Fibroblast of lung (primary cell): ENCODE data around the gene MRPL55. TPM values are rescaled to one million over a fixed set of nuclear protein-coding genes. Genes with fewer than 3 reads are reported as not detected.

ENCODE experiments used
- DNase-seq, 2 donors: peaks; one replicate each; pipeline versions ENCODE4 v3.0.0 to v3.0.0-alpha.2; 2010; ENCODE audit warnings: low read depth in 2 of 2
- H2AFZ ChIP-seq: 2 replicates; pipeline ENCODE4 v1.5.1; 2012; ENCODE audit warnings: low read length, control low read depth, inconsistent platforms
- H3K27ac ChIP-seq: 2 replicates; pipeline ENCODE4 v1.5.1; 2011; ENCODE audit warnings: low read length, control low read depth; ENCODE audit not compliant: insufficient read depth
- H3K27me3 ChIP-seq: 2 replicates; pipeline ENCODE4 v1.5.1; 2011; ENCODE audit warnings: mild to moderate bottlenecking, low read length; ENCODE audit not compliant: control insufficient read depth, insufficient read depth
- H3K36me3 ChIP-seq: 2 replicates; pipeline ENCODE4 v1.5.1; 2011; ENCODE audit warnings: low read length; ENCODE audit not compliant: control insufficient read depth, insufficient read depth
- H3K4me1 ChIP-seq: 2 replicates; pipeline ENCODE4 v1.5.1; 2011; ENCODE audit warnings: low read length; ENCODE audit not compliant: control insufficient read depth, insufficient read depth; ENCODE audit errors: extremely low read depth
- H3K4me2 ChIP-seq: 2 replicates; pipeline ENCODE4 v1.5.1; 2011; ENCODE audit warnings: low read length, control low read depth; ENCODE audit not compliant: insufficient read depth; ENCODE audit errors: extremely low read depth
- H3K4me3 ChIP-seq, 4 experiments: fragments of 200-600 bp in 1 of 4; sonication (generic) in 1 of 4; replicated peaks in 1 of 4; 2 replicates each; pipeline ENCODE4 v1.5.1; 2011 to 2016; ENCODE audit warnings: low read length in 4 of 4, low read depth in 3 of 4, mild to moderate bottlenecking in 3 of 4, control low read depth in 2 of 4, inconsistent platforms in 1 of 4, mixed read lengths in 1 of 4; ENCODE audit not compliant: insufficient read depth in 1 of 4; ENCODE audit errors: control extremely low read depth in 1 of 4
- H3K79me2 ChIP-seq: 2 replicates; pipeline ENCODE4 v1.5.1; 2012; ENCODE audit warnings: mild to moderate bottlenecking, low read length, inconsistent platforms; ENCODE audit not compliant: control insufficient read depth, insufficient read depth
- H3K9ac ChIP-seq: 2 replicates; pipeline ENCODE4 v1.5.1; 2011; ENCODE audit warnings: mild to moderate bottlenecking, low read length, control low read depth; ENCODE audit not compliant: insufficient read depth
- H3K9me3 ChIP-seq: 2 replicates; pipeline ENCODE4 v1.5.1; 2012; ENCODE audit warnings: low read depth, low read length; ENCODE audit not compliant: control insufficient read depth, insufficient read depth
- H4K20me1 ChIP-seq: 2 replicates; pipeline ENCODE4 v1.5.1; 2011; ENCODE audit warnings: low read length; ENCODE audit not compliant: control insufficient read depth, insufficient read depth; ENCODE audit errors: extremely low read depth
- EZH2 ChIP-seq: IDR thresholded peaks from 2 replicates; pipeline ENCODE4 v1.5.1; 2012; ENCODE audit warnings: low read length, control low read depth, mild to moderate bottlenecking; ENCODE audit errors: missing control alignments
- polyA plus RNA-seq, 2 donors: library from polyadenylated mRNA; depleted of rRNA in 1 of 2; stranded (reverse) in 1 of 2; unstranded in 1 of 2; fragments of >200 nt; gene quantifications; 2 replicates each; pipeline ENCODE4 v1.2.1, GENCODE V29; 2011 to 2012; ENCODE audit warnings: missing spikeins in 1 of 2
- total RNA-seq: library from RNA; depleted of rRNA; stranded (reverse); fragments of >200 nt; gene quantifications from 2 replicates; pipeline ENCODE4 v1.2.1, GENCODE V29; 2014
- TF ChIP-seq, protein P1 (sequence below), 2 donors: IDR thresholded peaks in 1 of 2; conservative IDR thresholded peaks in 1 of 2; 1 replicate in 1 of 2; 2 replicates in 1 of 2; pipeline ENCODE4 v1.5.1; 2011 to 2012; ENCODE audit warnings: low read length in 2 of 2, control low read depth in 1 of 2, inconsistent platforms in 1 of 2, low read depth in 1 of 2, mild to moderate bottlenecking in 1 of 2

MRPL55 gene
- total and polyA plus RNA-seq, 2 donors (not counting 1 experiment from before 2014, with no cell fraction given), result 39.5 to 51.7 TPM

DNA sequence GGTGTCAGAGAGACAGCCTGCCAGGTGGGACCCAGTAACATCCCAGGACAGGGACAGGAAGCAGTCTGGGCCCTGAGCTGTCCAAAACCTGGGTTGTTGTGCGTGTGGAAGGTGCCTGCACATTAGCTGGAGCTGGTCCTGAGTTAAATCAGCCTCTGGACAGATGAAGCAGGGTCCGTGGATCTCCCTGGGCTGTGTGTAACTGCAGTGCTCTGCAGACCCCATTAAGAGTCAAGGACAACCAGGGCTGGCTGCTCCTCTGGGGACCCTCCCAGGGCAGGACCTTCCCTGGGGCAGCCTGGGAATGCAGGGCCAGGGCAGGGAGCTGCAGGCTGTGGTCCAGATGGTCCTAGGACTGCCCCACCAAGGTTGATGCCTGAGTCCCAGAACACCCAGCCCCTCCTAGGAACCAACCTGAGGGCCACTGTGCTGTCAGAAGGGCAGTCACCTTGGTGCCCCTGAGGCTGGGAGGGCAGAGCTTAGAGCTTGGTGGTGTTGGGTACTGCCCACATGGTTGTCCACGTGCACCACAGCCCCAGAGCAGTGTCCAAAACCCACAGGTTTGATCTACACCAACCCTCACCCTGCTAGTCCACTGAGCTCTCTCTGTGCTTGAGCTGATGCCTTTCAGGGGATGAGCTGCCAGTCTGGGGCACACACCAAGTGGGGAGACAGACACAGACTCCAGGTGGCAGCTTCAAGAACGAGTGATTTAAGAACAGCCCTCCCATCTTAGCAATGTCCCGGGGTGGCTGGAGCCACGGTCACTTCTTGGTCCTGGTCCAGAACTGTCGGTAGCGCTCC, 2.9 kb downstream of the MRPL55 start:
- Histone ChIP-seq H2AFZ (no peak overlapping the region), H3K9ac (no peak overlapping the region), H3K4me3 (no peak overlapping the region), H3K27me3 (no peaks in the 10 kb centered on the region), H4K20me1 (no peaks in the 10 kb centered on the region), H3K4me1 (no peaks in the 10 kb centered on the region), H3K36me3 (peaks cover 10% of the 10 kb centered on the region), H3K4me2 (no peak overlapping the region), H3K79me2 (peaks cover 20% of the 10 kb centered on the region), H3K9me3 (no peaks in the 10 kb centered on the region), H3K27ac (no peak overlapping the region)
- TF ChIP-seq, protein P1, sequence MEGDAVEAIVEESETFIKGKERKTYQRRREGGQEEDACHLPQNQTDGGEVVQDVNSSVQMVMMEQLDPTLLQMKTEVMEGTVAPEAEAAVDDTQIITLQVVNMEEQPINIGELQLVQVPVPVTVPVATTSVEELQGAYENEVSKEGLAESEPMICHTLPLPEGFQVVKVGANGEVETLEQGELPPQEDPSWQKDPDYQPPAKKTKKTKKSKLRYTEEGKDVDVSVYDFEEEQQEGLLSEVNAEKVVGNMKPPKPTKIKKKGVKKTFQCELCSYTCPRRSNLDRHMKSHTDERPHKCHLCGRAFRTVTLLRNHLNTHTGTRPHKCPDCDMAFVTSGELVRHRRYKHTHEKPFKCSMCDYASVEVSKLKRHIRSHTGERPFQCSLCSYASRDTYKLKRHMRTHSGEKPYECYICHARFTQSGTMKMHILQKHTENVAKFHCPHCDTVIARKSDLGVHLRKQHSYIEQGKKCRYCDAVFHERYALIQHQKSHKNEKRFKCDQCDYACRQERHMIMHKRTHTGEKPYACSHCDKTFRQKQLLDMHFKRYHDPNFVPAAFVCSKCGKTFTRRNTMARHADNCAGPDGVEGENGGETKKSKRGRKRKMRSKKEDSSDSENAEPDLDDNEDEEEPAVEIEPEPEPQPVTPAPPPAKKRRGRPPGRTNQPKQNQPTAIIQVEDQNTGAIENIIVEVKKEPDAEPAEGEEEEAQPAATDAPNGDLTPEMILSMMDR (conservative IDR thresholded peaks at IDR 0.05 in 1 of 2, IDR thresholded peaks at IDR 0.05 in 1 of 2; ENCODE audit: low read depth in 1 of 2, low read length in 2 of 2), result no peak
- no peak for TF ChIP-seq EZH2
- DNase-seq, result no peak

DNA sequence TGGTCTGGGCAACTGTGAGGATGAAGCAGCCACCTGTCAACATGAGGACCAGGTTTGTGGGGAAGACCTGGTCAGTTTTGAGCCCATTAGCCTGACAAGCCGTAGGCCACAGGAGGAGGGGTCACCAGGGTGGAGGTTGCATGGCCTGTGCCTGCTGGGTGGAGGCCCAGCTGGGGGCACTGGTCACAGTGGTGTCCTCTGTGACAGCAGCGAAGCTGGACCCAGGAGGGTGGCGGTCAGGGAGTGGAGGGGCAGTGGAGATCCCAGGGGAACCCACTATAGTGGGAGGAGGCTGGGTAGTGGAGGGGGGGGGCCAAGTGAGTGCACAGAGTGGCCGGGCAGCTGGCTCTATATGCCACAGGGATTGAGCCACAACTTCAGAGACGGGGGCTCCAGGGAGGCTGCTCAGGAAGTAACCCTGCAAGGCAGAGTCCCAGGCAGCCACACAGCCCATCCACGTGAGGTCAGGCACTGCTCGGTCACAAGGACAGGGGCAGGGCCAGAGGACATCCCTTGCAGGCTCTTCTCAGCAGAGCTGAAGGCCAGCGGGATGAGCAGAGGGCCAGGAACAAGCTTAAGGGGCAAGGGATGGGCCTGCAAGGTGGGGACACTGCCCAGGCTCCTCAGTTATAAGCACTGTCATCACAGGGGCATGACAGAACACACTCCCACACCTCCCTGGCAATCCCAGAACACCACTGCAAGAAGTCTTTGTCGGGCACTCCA, 3.7 kb downstream of the MRPL55 start:
- Histone ChIP-seq H3K9me3 (no peaks in the 10 kb centered on the region), H3K27me3 (no peaks in the 10 kb centered on the region), H3K4me1 (no peaks in the 10 kb centered on the region), H3K79me2 (peaks cover 24% of the 10 kb centered on the region), H3K9ac (no peak overlapping the region), H3K4me3 (no peak overlapping the region), H3K4me2 (no peak overlapping the region), H4K20me1 (no peaks in the 10 kb centered on the region), H3K36me3 (peaks cover 16% of the 10 kb centered on the region), H3K27ac (no peak overlapping the region), H2AFZ (no peak overlapping the region)
- TF ChIP-seq EZH2, result no peak
- DNase-seq, result no peak

DNA sequence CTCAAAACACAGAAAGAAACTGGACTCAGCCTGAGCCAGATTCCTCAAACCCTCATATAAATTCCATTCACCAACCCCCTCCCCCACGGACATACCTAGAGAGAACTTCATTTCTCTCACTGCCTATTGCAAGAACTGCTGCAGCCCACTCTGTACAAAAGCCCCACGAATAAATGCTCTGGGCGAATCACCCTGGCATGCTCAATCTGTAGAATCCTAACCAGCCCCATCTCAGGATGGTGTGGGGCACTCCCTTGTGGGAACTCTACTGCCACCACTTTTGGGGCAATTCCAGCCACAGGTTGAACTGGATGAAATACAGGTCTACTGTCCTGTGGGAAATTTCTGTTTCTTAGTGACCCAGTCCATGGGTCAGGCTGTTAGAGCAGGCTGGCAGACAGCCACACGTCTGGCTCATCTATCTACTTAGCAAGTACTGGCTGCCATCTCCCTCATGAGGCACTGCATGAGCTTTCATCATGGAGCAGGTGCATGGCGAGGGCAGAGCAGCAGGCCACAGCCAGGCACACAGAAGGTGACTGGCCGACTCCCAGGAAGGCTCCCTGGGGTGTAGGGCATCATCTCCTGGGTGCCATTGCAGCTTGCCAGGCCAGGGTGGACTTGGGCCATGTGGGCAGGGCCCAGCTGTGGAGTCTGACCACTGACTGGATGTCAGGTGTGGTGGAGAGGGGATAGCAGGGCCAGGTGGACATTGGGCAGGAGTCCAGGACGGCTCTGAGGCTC, 4.4 kb downstream of the MRPL55 start:
- Histone ChIP-seq H4K20me1 (no peaks in the 10 kb centered on the region), H3K79me2 (peaks cover 28% of the 10 kb centered on the region), H3K9ac (no peak overlapping the region), H3K27ac (no peak overlapping the region), H2AFZ (no peak overlapping the region), H3K4me2 (no peak overlapping the region), H3K36me3 (peaks cover 20% of the 10 kb centered on the region), H3K9me3 (no peaks in the 10 kb centered on the region), H3K4me3 (no peak overlapping the region), H3K4me1 (no peaks in the 10 kb centered on the region), H3K27me3 (no peaks in the 10 kb centered on the region)
- TF ChIP-seq, protein P1 (conservative IDR thresholded peaks at IDR 0.05 in 1 of 2, IDR thresholded peaks at IDR 0.05 in 1 of 2; ENCODE audit: low read depth in 1 of 2, low read length in 2 of 2), result no peak
- TF ChIP-seq EZH2, result no peak
- peak in 1 of 2 donors; percentile 27 for DNase-seq
